NCI-H69 (cell line): ENCODE results near the gene ZNF792.
"Not testable (repeated sequence)": the region's sequence is repeated elsewhere in the genome, so short reads cannot be mapped to it uniquely, and the experiment has no call there.

ENCODE experiments used
- DNase-seq: peaks from one replicate; lab custom pipeline; 2025; lab: John Stamatoyannopoulos, UW

Gene ZNF792

GRCh38 chr19:34925278-34925855 is 38.7 kb downstream of the ZNF792 start:
- peak; percentile 10 for DNase-seq

GRCh38 chr19:34920090-34920786 is 43.8 kb downstream of the ZNF792 start:
- peak; percentile 79 for DNase-seq

- no peak for DNase-seq
Measured at GRCh38 chr19:34918190-34918589, 45.8 kb downstream of the ZNF792 start.

GRCh38 chr19:34917144-34917543 is 46.9 kb downstream of the ZNF792 start:
- DNase-seq: not testable (repeated sequence)

- no peak for DNase-seq
Measured at GRCh38 chr19:34910770-34911169, 53.3 kb downstream of the ZNF792 start.
